ENCODE measurements around the gene HAAO. TPM values are rescaled to one million over a fixed set of nuclear protein-coding genes. Genes with fewer than 3 reads are reported as not detected.

The HAAO gene
- total RNA-seq, 1 experiment from 2014 or later, result 6.6 TPM

GRCh38 chr2:42752816-42753813 lies 39.3 kb downstream of the HAAO start:
- no peak overlapping the region for H4K8ac ChIP-seq (replicated peaks; ENCODE audit: insufficient read length, low read depth, low read length)
- Mint-ChIP-seq H3K4me1 (peaks cover 5 to 14% of the 10 kb centered on the region in 2 experiments; a peak in 3 of 4 replicates), H3K27me3 (ENCODE audit: low read depth) (no peaks in the 10 kb centered on the region), H3K4me3 (no peak overlapping the region), H3K27ac (peak overlapping the region in 1 of 3 experiments; percentile 42; a peak in 2 of 7 replicates), H3K36me3 (ENCODE audit: insufficient read depth in 1 of 3, low read depth in 3 of 3) (peaks cover 0 to 8% (median 7%) of the 10 kb centered on the region in 3 experiments; a peak in 3 of 7 replicates), H3K9me3 (no peaks in the 10 kb centered on the region)
- TF ChIP-seq, protein P1, sequence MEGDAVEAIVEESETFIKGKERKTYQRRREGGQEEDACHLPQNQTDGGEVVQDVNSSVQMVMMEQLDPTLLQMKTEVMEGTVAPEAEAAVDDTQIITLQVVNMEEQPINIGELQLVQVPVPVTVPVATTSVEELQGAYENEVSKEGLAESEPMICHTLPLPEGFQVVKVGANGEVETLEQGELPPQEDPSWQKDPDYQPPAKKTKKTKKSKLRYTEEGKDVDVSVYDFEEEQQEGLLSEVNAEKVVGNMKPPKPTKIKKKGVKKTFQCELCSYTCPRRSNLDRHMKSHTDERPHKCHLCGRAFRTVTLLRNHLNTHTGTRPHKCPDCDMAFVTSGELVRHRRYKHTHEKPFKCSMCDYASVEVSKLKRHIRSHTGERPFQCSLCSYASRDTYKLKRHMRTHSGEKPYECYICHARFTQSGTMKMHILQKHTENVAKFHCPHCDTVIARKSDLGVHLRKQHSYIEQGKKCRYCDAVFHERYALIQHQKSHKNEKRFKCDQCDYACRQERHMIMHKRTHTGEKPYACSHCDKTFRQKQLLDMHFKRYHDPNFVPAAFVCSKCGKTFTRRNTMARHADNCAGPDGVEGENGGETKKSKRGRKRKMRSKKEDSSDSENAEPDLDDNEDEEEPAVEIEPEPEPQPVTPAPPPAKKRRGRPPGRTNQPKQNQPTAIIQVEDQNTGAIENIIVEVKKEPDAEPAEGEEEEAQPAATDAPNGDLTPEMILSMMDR (conservative IDR thresholded peaks at IDR 0.05), result no peak
- no peak overlapping the region for H2BK20ac ChIP-seq (ENCODE audit: low read depth, low read length, poor library complexity, severe bottlenecking)
- H3K18ac ChIP-seq (ENCODE audit: insufficient read length, low read depth, low read length), result no peak overlapping the region
- H2BK120ac ChIP-seq (ENCODE audit: low read depth, low read length, poor library complexity, severe bottlenecking), result no peak overlapping the region
- H2AK5ac ChIP-seq (ENCODE audit: insufficient read length, low read length), result no peak overlapping the region
- H4K5ac ChIP-seq (ENCODE audit: insufficient read length, low read depth, low read length), result no peak overlapping the region
- H3K27ac ChIP-seq (ENCODE audit: insufficient read length, low read depth, low read length), result no peak overlapping the region
- H4K91ac ChIP-seq (ENCODE audit: insufficient read length, low read depth, low read length), result no peak overlapping the region
- H3K4ac ChIP-seq (ENCODE audit: low read depth, low read length), result no peak overlapping the region
- no peaks in the 10 kb centered on the region for H3K27me3 ChIP-seq (ENCODE audit: insufficient read depth, low read length)
- no peaks in the 10 kb centered on the region for H3K9me3 ChIP-seq (ENCODE audit: control insufficient read depth, low read depth, low read length)
- no peak for DNase-seq
- no peaks in the 10 kb centered on the region for H3K4me1 ChIP-seq (ENCODE audit: insufficient read depth, low read length)
- no peak overlapping the region for H3K56ac ChIP-seq (ENCODE audit: insufficient read length, low read depth, low read length)
- H3T11ph ChIP-seq (ENCODE audit: low read length), result no peak overlapping the region
- H2BK12ac ChIP-seq (ENCODE audit: insufficient read length, low read depth, low read length), result no peak overlapping the region
- no CpG with 5 or more reads among the region's 24 CpGs for WGBS (ENCODE audit: extremely low coverage, insufficient read length, low lambda C conversion rate)
- no peak overlapping the region for H3K4me2 ChIP-seq (ENCODE audit: insufficient read depth, insufficient read length, low read length)
- H4K20me1 ChIP-seq (ENCODE audit: control insufficient read depth, insufficient read depth, insufficient read length), result no peaks in the 10 kb centered on the region
- H3K14ac ChIP-seq (ENCODE audit: insufficient read depth, low read length), result no peak overlapping the region
- H3K9ac ChIP-seq (ENCODE audit: extremely low read depth, insufficient read length, low read length), result no peak overlapping the region
- no peaks in the 10 kb centered on the region for H3K79me1 ChIP-seq (ENCODE audit: insufficient read depth, low read depth, low read length, poor library complexity, severe bottlenecking)
- no peak overlapping the region for H3K23ac ChIP-seq (ENCODE audit: insufficient read length, low read depth, low read length)
- H2BK15ac ChIP-seq (ENCODE audit: low read depth, low read length), result no peak overlapping the region
- H3K79me2 ChIP-seq (ENCODE audit: insufficient read depth, low read length), result no peaks in the 10 kb centered on the region
- no peaks in the 10 kb centered on the region for H3K23me2 ChIP-seq (ENCODE audit: insufficient read length, low read depth, low read length, poor library complexity, severe bottlenecking)
- no peak overlapping the region for H2BK5ac ChIP-seq (ENCODE audit: insufficient read length, low read length)
- H2AFZ ChIP-seq (ENCODE audit: low read length), result no peak overlapping the region

Data from H9 (cell line).